Measurements from ENCODE around the gene MAML3. TPM values are rescaled to one million over a fixed set of nuclear protein-coding genes. Genes with fewer than 3 reads are reported as not detected.

The MAML3 gene
- total and polyA plus RNA-seq, 7 experiments from 2014 or later = 0.53 to 9.4 (median 3.3) TPM

GRCh38 chr4:140152751-140153418 is 1.1 kb downstream of the MAML3 start:
- peak overlapping the region; percentile 84 to 96 (median 93) for H3K27ac Mint-ChIP-seq
- peaks cover 0 to 4% (median 0%) of the 10 kb centered on the region in 11 donors for H3K9me3 Mint-ChIP-seq
- Histone ChIP-seq H3K27me3 (ENCODE audit: control insufficient read depth in 2 of 2, insufficient read depth in 2 of 2, low read length in 2 of 2) (no peaks in the 10 kb centered on the region), H3K27ac (ENCODE audit: low read depth, low read length) (peak overlapping the region; percentile 84), H3K36me3 (ENCODE audit: control insufficient read depth in 2 of 3, insufficient read depth in 3 of 3, low read length in 3 of 3) (peaks cover 0 to 5% (median 0%) of the 10 kb centered on the region in 3 experiments), H3K4me3 (ENCODE audit: low read length) (peak overlapping the region; percentile 99), H3K9me3 (ENCODE audit: control insufficient read depth in 2 of 3, low read length in 3 of 3) (no peaks in the 10 kb centered on the region), H3K4me1 (ENCODE audit: control insufficient read depth in 2 of 2, insufficient read depth in 2 of 2, low read length in 2 of 2) (peaks cover 0 to 13% of the 10 kb centered on the region in 2 donors)
- peak overlapping the region; percentile 89 to 100 (median 96) for H3K4me3 Mint-ChIP-seq
- intact Hi-C loops (cut with micrococcal nuclease) = loop anchor here (1.0 to 10.0 kb wide), 10 partner anchors 202 to 1072 kb away; partner anchors contain the start of genes ELF2 (in 1 of the 2), ELMOD2 (in 1 of the 2), NAA15 (in 1 of the 2) and NDUFC1 (in 1 of the 2)
- ChIA-PET CTCF (interaction anchor here (0.6 to 1.6 kb wide), 9 partner anchors 12 to 139 kb away, joined by 3 to 6 read pairs (median 3); no protein-coding TSS in a partner anchor), POLR2A (interaction anchor here (0.6 to 8.0 kb wide), 15 partner anchors 8 to 596 kb away, joined by 3 to 53 read pairs (median 4); partner anchors contain the start of genes ELMOD2 and SCOC)
- ATAC-seq (no peak), DNase-seq (peak; percentile 38 to 62 (median 52))
- H3K27me3 Mint-ChIP-seq = peaks cover 0 to 80% (median 0%) of the 10 kb centered on the region in 5 donors
- H3K36me3 Mint-ChIP-seq = peaks cover 0 to 3% (median 0%) of the 10 kb centered on the region in 5 donors
- peaks cover 4 to 48% (median 38%) of the 10 kb centered on the region in 7 donors for H3K4me1 Mint-ChIP-seq

DNA sequence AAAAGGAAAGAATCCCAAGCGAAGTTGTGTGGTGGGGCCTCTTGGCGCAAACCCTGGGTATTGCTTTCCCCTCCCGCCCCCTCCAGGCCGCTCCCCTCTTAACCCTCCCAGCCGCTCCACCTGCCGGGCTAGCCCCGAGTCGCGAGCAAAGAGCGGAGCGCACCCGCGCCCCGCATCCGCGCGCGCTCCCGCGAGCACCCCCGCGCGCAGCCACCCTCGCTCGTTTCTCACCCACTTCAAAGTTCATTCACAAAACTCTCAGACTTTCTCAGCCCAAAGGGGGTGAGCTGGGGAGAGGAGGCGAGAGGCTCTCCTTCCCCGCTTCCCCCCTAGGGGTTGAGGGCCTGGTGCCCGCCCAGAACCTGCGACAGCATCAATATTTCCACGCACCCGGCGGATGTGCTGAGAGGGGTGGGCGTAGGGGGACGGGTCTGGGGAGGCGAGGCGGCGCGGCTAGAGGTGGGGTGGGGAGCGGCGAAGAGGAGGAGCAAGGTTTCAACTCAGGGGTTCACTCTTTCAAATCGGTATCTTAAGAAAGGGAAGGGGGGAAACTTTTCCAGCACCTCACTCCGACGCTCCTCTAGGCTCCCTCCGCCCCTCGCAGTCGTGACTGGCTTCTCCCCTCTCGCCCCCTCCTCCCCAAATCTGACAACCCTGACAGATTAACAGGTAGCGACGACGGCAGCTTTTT is 1.8 kb downstream of the MAML3 start:
- Histone ChIP-seq H3K27ac (ENCODE audit: low read depth, low read length) (peak overlapping the region; percentile 84), H3K36me3 (ENCODE audit: control insufficient read depth in 2 of 3, insufficient read depth in 3 of 3, low read length in 3 of 3) (peaks cover 0 to 5% (median 0%) of the 10 kb centered on the region in 3 experiments), H3K4me1 (ENCODE audit: control insufficient read depth in 2 of 2, insufficient read depth in 2 of 2, low read length in 2 of 2) (peaks cover 0 to 13% of the 10 kb centered on the region in 2 donors), H3K9me3 (ENCODE audit: control insufficient read depth in 2 of 3, low read length in 3 of 3) (no peaks in the 10 kb centered on the region), H3K27me3 (ENCODE audit: control insufficient read depth in 2 of 2, insufficient read depth in 2 of 2, low read length in 2 of 2) (no peaks in the 10 kb centered on the region), H3K4me3 (ENCODE audit: low read length) (peak overlapping the region; percentile 99)
- peak; percentile 72 for ATAC-seq
- Mint-ChIP-seq H3K4me3 (peak overlapping the region; percentile 89 to 100 (median 96)), H3K27ac (peak overlapping the region; percentile 84 to 96 (median 93)), H3K9me3 (peaks cover 0 to 4% (median 0%) of the 10 kb centered on the region in 11 donors), H3K36me3 (peaks cover 0 to 3% (median 0%) of the 10 kb centered on the region in 5 donors), H3K27me3 (peaks cover 0 to 81% (median 0%) of the 10 kb centered on the region in 5 donors), H3K4me1 (peaks cover 4 to 48% (median 36%) of the 10 kb centered on the region in 7 donors)
- intact Hi-C loops (cut with micrococcal nuclease) = loop anchor here (1.0 to 10.0 kb wide), 9 partner anchors 370 to 1073 kb away; partner anchors contain the start of genes ELF2 (in 1 of the 2), ELMOD2 (in 1 of the 2), NAA15 (in 1 of the 2) and NDUFC1 (in 1 of the 2)
- peak; percentile 68 to 93 (median 91) for DNase-seq
- CTCF ChIA-PET = interaction anchor here (0.6 to 1.6 kb wide), 5 partner anchors 13 to 139 kb away, joined by 3 to 5 read pairs (median 3); no protein-coding TSS in a partner anchor
- POLR2A ChIA-PET = interaction anchor here (0.6 to 8.0 kb wide), 8 partner anchors 58 to 209 kb away, joined by 3 to 53 read pairs (median 5); no protein-coding TSS in a partner anchor

DNA sequence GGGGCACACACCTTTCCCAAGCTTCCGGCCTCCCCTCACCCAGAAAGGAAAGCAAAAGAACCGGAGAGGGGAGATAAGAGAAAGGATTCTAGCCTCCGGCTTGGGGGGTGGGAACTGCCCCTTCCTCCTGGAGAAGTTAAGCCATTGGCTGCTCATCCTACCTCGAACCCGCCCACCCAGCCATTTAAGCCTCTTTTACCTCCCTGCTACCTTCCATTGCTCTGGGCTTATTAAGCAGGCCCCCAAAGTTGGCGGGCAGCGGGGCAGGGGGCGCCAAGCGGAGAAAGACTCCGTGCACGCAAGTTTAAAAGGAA is 2.3 kb downstream of the MAML3 start:
- peak overlapping the region; percentile 84 for H3K27ac ChIP-seq (ENCODE audit: low read depth, low read length)
- peak overlapping the region; percentile 84 to 96 (median 93) for H3K27ac Mint-ChIP-seq
- peaks cover 0 to 4% (median 0%) of the 10 kb centered on the region in 11 donors for H3K9me3 Mint-ChIP-seq
- H3K36me3 ChIP-seq (ENCODE audit: control insufficient read depth in 2 of 3, insufficient read depth in 3 of 3, low read length in 3 of 3) = peaks cover 0 to 5% (median 0%) of the 10 kb centered on the region in 3 experiments
- intact Hi-C loops (cut with micrococcal nuclease) = loop anchor here (1.0 to 10.0 kb wide), 14 partner anchors 35 to 1137 kb away; partner anchors contain the start of genes ELF2 (in 1 of the 2), ELMOD2 (in 1 of the 2), NAA15 (in 1 of the 2) and NDUFC1 (in 1 of the 2)
- POLR2A ChIA-PET = interaction anchor here (1.0 to 8.0 kb wide), 6 partner anchors 13 to 209 kb away, joined by 3 to 53 read pairs (median 10); no protein-coding TSS in a partner anchor
- peak overlapping the region; percentile 99 for H3K4me3 ChIP-seq (ENCODE audit: low read length)
- H3K36me3 Mint-ChIP-seq = peaks cover 0 to 3% (median 0%) of the 10 kb centered on the region in 5 donors
- peak; percentile 56 for ATAC-seq
- peaks cover 0 to 13% of the 10 kb centered on the region in 2 donors for H3K4me1 ChIP-seq (ENCODE audit: control insufficient read depth in 2 of 2, insufficient read depth in 2 of 2, low read length in 2 of 2)
- H3K4me3 Mint-ChIP-seq = peak overlapping the region; percentile 89 to 100 (median 96)
- CTCF ChIA-PET = interaction anchor here (1.5 to 1.6 kb wide), 2 partner anchors 100 to 138 kb away, joined by 3 to 4 read pairs; no protein-coding TSS in a partner anchor
- H3K9me3 ChIP-seq (ENCODE audit: control insufficient read depth in 2 of 3, low read length in 3 of 3) = no peaks in the 10 kb centered on the region
- no peaks in the 10 kb centered on the region for H3K27me3 ChIP-seq (ENCODE audit: control insufficient read depth in 2 of 2, insufficient read depth in 2 of 2, low read length in 2 of 2)
- peaks cover 0 to 78% (median 0%) of the 10 kb centered on the region in 5 donors for H3K27me3 Mint-ChIP-seq
- peak in 3 of 9 donors; percentile 82 to 88 (median 86) for DNase-seq
- H3K4me1 Mint-ChIP-seq = peaks cover 3 to 44% (median 33%) of the 10 kb centered on the region in 7 donors

GRCh38 chr4:140150886-140151698 is 2.9 kb downstream of the MAML3 start:
- Histone ChIP-seq H3K27ac (ENCODE audit: low read depth, low read length) (peak overlapping the region; percentile 84), H3K36me3 (ENCODE audit: control insufficient read depth in 2 of 3, insufficient read depth in 3 of 3, low read length in 3 of 3) (peaks cover 0 to 5% (median 0%) of the 10 kb centered on the region in 3 experiments), H3K4me1 (ENCODE audit: control insufficient read depth in 2 of 2, insufficient read depth in 2 of 2, low read length in 2 of 2) (peaks cover 0 to 13% of the 10 kb centered on the region in 2 donors), H3K27me3 (ENCODE audit: control insufficient read depth in 2 of 2, insufficient read depth in 2 of 2, low read length in 2 of 2) (no peaks in the 10 kb centered on the region), H3K9me3 (ENCODE audit: control insufficient read depth in 2 of 3, low read length in 3 of 3) (no peaks in the 10 kb centered on the region), H3K4me3 (ENCODE audit: low read length) (peak overlapping the region; percentile 99)
- ChIA-PET POLR2A (interaction anchor here (0.9 to 8.0 kb wide), 18 partner anchors 10 to 595 kb away, joined by 3 to 53 read pairs (median 4); partner anchors contain the start of gene SETD7), CTCF (interaction anchor here (0.7 to 1.7 kb wide), 6 partner anchors 12 to 138 kb away, joined by 3 to 5 read pairs (median 3); no protein-coding TSS in a partner anchor)
- ATAC-seq (peak; percentile 58), DNase-seq (peak; percentile 48 to 87 (median 82))
- Mint-ChIP-seq H3K4me1 (peaks cover 0 to 38% (median 27%) of the 10 kb centered on the region in 7 donors), H3K36me3 (peaks cover 0 to 3% (median 0%) of the 10 kb centered on the region in 5 donors), H3K27me3 (peaks cover 0 to 74% (median 0%) of the 10 kb centered on the region in 5 donors), H3K9me3 (peaks cover 0 to 4% (median 0%) of the 10 kb centered on the region in 11 donors), H3K27ac (peak overlapping the region; percentile 89 to 99 (median 94)), H3K4me3 (peak overlapping the region; percentile 89 to 100 (median 98))
- intact Hi-C loops (cut with micrococcal nuclease) = loop anchor here (1.0 to 10.0 kb wide), 25 partner anchors 19 to 1136 kb away; partner anchors contain the start of genes ELMOD2 (in 2 of the 2), NAA15 (in 1 of the 2), NDUFC1 (in 1 of the 2) and NOCT (in 1 of the 2)

- DNase-seq (peak in 1 of 9 donors; percentile 74), ATAC-seq (no peak)
- H3K27ac ChIP-seq (ENCODE audit: low read depth, low read length) = peak overlapping the region; percentile 84
- no peaks in the 10 kb centered on the region for H3K9me3 ChIP-seq (ENCODE audit: control insufficient read depth in 2 of 3, low read length in 3 of 3)
- Mint-ChIP-seq H3K4me1 (peaks cover 0 to 36% (median 25%) of the 10 kb centered on the region in 7 donors), H3K36me3 (peaks cover 0 to 3% (median 0%) of the 10 kb centered on the region in 5 donors), H3K4me3 (peak overlapping the region; percentile 89 to 100 (median 98)), H3K27me3 (peaks cover 0 to 70% (median 0%) of the 10 kb centered on the region in 5 donors), H3K9me3 (peaks cover 0 to 4% (median 0%) of the 10 kb centered on the region in 11 donors), H3K27ac (peak overlapping the region; percentile 89 to 99 (median 94))
- H3K27me3 ChIP-seq (ENCODE audit: control insufficient read depth in 2 of 2, insufficient read depth in 2 of 2, low read length in 2 of 2) = no peaks in the 10 kb centered on the region
- ChIA-PET POLR2A (interaction anchor here (0.9 to 8.0 kb wide), 15 partner anchors 9 to 594 kb away, joined by 3 to 53 read pairs (median 4); partner anchors contain the start of gene SETD7), CTCF (interaction anchor here (0.7 to 1.7 kb wide), 6 partner anchors 11 to 203 kb away, joined by 3 to 5 read pairs (median 3); no protein-coding TSS in a partner anchor)
- intact Hi-C loops (cut with micrococcal nuclease) = loop anchor here (1.0 to 10.0 kb wide), 25 partner anchors 18 to 1136 kb away; partner anchors contain the start of genes ELMOD2 (in 2 of the 2), NAA15 (in 1 of the 2), NDUFC1 (in 1 of the 2) and NOCT (in 1 of the 2)
- peaks cover 0 to 13% of the 10 kb centered on the region in 2 donors for H3K4me1 ChIP-seq (ENCODE audit: control insufficient read depth in 2 of 2, insufficient read depth in 2 of 2, low read length in 2 of 2)
- H3K4me3 ChIP-seq (ENCODE audit: low read length) = peak overlapping the region; percentile 99
- H3K36me3 ChIP-seq (ENCODE audit: control insufficient read depth in 2 of 3, insufficient read depth in 3 of 3, low read length in 3 of 3) = peaks cover 0 to 5% (median 0%) of the 10 kb centered on the region in 3 experiments
Observed at GRCh38 chr4:140150636-140150885, 3.4 kb downstream of the MAML3 start.

Measured in naive thymus-derived CD4-positive, alpha-beta T cell (primary cell).